Neural progenitor cell (in vitro differentiated cells): ENCODE results near the gene LRRC18.

Experiments
- CTCF ChIP-seq: fragments of 200-600 bp; sonication (generic); IDR thresholded peaks from 2 replicates; pipeline ENCODE4 v1.5.1; 2017; ENCODE audit warnings: antibody characterized with exemption, mild to moderate bottlenecking
- EZH2 ChIP-seq: fragments of 200-600 bp; sonication (generic); IDR thresholded peaks from 2 replicates; pipeline ENCODE4 v1.6.1; 2017; ENCODE audit warnings: antibody characterized with exemption, mild to moderate bottlenecking, moderate library complexity
- EZH2phosphoT487 ChIP-seq: fragments of 200-600 bp; sonication (generic); IDR thresholded peaks from 2 replicates; pipeline ENCODE4 v1.6.1; 2017; ENCODE audit warnings: antibody characterized with exemption

DNA sequence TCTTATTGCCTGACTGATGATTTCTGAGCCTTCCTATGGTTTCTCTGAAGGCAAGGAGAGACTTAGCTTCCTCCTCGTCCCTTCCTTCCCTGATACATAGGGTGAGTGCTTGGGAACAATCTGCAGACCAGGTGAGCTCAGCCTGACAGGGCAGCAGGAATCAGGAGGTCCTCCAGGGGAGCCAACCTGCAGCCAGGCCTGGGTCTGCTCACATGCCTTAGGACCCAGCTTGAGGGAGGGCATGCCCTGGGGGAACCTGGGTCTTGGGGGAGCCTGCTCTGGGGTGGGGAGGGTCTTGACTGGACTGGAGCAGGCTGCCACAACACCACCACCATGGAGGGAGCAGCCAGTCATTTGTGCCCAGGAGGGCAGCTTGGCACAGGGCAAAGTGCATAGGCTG lies 57.7 kb downstream of the LRRC18 start:
- TF ChIP-seq CTCF = no peak
- no peak for TF ChIP-seq EZH2phosphoT487
- no peak for TF ChIP-seq EZH2
